ENCODE data around the gene SPATS2.
A peak's percentile ranks its signal among the peaks of the same experiment; 100 is the strongest.

Gene SPATS2

DNA sequence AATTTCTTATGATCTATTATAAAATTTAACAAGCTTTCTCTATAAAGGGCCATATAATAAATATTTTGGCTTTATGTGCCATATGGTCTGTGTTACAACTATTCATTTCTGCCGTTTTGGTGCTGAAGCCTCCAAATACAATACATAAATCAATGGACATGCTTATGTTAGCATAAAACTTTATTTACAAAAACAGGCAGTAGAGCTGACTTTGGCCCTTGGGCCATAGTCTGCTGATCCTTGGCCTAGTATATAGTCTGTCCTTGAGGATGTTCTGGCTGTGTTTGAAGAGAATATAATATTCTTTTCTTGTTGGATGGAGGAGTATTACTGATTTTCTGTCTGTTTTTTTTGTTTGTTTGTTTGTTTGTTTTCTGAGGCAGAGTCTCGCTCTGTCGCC is 81.6 kb downstream of the SPATS2 start:
- Mint-ChIP-seq H3K9me3 (no peaks in the 10 kb centered on the region), H3K4me3 (no peak overlapping the region), H3K4me1 (peaks cover 8% of the 10 kb centered on the region), H3K27me3 (no peaks in the 10 kb centered on the region), H3K36me3 (peaks cover 5% of the 10 kb centered on the region), H3K27ac (no peak overlapping the region)

DNA sequence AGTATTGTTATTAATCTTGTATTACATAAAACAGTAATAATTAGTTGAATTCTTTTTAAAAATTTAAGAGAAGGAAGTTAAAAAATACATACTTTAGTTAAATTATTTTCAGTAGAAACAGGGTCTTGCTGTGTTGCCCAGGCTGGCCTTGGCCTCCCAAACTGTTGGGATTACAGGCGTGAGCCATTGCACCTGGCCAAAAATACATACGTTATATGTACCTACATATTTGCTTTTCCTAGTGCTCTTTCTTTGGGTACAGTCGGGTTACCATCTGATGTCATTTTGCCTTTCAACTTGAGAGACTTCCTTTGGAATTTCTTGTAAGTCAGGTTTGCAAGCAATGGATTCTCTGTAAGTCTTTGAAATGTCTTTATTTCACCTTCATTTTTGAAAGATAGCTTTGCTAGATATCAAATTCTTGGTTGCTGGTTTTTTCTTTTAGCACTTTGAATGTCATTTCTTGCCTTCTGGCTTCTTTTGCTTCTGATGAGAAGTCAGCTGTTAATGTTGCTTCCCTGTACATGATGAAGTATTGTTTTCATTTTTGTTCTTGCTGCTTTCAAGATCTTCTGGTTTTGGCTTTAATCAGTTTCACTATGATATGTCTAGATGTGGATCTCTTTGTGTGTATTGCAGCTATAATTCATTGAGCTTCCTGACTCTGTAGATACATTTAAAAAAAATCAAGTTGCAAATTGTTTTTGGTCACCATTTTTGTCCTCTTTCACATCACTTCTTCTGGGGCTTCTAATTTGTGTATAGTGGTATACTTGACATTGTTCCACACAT is 84.4 kb downstream of the SPATS2 start:
- H3K9me3 Mint-ChIP-seq: no peaks in the 10 kb centered on the region
- no peak overlapping the region for H3K4me3 Mint-ChIP-seq
- H3K27me3 Mint-ChIP-seq: no peaks in the 10 kb centered on the region
- peaks cover 8% of the 10 kb centered on the region for H3K4me1 Mint-ChIP-seq
- no peak overlapping the region for H3K27ac Mint-ChIP-seq
- H3K36me3 Mint-ChIP-seq: peaks cover 4% of the 10 kb centered on the region

DNA sequence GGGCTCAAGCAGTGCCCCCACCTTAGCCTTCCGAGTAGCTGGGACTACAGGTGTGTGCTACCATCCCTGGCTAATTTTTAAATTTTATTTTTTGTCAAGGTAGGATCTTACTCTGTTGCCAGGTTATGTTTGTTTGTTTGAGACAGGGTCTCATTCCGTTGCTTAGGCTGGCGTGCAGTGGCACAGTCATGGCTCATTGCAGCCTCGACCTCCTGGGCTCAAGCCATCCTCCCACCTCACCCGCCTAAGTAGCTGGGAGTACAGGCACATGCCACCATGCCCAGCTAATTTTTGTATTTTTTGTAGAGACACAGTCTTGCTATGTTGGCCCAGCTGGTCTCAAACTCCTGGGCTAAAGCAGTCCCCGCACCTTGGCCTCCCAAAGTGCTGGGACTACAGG is 88.2 kb downstream of the SPATS2 start:
- Mint-ChIP-seq H3K4me1 (peaks cover 8% of the 10 kb centered on the region), H3K9me3 (no peaks in the 10 kb centered on the region), H3K27me3 (no peaks in the 10 kb centered on the region), H3K36me3 (peaks cover 2% of the 10 kb centered on the region), H3K27ac (no peak overlapping the region), H3K4me3 (no peak overlapping the region)

DNA sequence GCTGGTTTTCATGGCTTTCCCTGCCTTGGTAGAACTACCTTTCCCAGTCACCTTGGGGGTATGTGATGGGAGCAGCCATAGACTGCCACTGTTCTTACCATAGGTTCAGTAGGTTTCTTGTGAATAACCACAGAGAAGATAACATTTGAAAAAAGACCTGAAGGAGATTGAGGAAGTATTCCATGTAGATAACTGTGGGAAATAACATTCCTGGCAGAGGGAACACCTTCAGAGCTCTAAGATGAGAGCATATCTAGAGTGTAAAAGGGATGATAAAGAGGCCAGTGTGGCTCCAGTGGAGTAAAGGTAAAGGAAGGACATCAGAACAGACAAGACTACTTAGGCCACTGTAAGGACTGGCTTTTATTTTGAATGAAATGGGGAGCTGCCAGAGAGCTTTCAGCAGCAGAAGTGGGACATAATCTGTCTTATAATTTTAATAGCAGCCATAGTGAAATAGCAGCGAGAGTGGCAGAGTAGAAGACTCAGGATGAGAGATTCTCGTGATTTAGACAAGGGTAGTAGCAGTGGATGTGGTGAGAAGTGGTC is 88.9 kb downstream of the SPATS2 start:
- Mint-ChIP-seq H3K27me3 (no peaks in the 10 kb centered on the region), H3K27ac (peak overlapping the region; percentile 14), H3K4me1 (peaks cover 8% of the 10 kb centered on the region), H3K36me3 (peaks cover 2% of the 10 kb centered on the region), H3K9me3 (no peaks in the 10 kb centered on the region), H3K4me3 (no peak overlapping the region)

DNA sequence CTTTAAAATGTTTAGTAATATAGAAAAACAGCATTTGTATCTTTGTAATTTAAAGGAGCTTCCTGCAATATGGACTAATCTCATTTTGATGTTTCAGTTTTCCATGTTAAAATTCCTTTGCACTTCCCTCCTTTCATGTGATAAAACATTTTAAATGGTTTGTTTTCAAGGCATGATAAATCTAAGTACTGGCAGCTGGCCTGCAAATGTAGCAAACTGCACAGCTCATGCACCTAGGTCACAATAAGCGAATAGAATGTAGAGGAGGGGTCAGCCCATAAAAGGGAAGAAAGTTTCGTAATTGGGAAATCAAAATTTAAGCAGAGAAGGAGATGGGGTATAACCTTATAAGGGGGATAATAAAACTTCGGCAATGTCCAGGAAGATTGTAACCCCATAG is 91.6 kb downstream of the SPATS2 start:
- Mint-ChIP-seq H3K27me3 (no peaks in the 10 kb centered on the region), H3K9me3 (no peaks in the 10 kb centered on the region), H3K27ac (no peak overlapping the region), H3K36me3 (peaks cover 2% of the 10 kb centered on the region), H3K4me1 (no peaks in the 10 kb centered on the region), H3K4me3 (no peak overlapping the region)

DNA sequence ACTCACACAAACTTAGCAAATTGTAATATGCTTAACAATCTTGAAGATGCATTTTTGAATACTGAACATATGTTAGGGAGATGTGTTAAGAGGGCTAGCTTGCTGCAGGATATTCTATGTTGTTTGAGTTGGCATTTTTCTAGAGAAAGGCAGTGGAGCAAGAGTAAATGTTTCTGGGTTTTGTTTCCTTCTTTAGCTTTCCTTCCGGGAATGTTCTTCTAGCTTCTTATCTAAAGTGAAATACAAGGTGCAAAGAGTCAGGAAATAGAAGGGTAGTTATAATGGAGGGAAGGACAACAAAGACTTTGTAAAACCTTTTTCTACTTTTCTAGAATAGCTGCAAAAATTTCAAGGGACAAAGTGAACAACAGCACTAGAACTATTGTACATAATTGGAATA is 94.0 kb downstream of the SPATS2 start:
- H3K4me3 Mint-ChIP-seq: no peak overlapping the region
- H3K36me3 Mint-ChIP-seq: peaks cover 2% of the 10 kb centered on the region
- no peak overlapping the region for H3K27ac Mint-ChIP-seq
- H3K27me3 Mint-ChIP-seq: no peaks in the 10 kb centered on the region
- H3K4me1 Mint-ChIP-seq: no peaks in the 10 kb centered on the region
- no peaks in the 10 kb centered on the region for H3K9me3 Mint-ChIP-seq

DNA sequence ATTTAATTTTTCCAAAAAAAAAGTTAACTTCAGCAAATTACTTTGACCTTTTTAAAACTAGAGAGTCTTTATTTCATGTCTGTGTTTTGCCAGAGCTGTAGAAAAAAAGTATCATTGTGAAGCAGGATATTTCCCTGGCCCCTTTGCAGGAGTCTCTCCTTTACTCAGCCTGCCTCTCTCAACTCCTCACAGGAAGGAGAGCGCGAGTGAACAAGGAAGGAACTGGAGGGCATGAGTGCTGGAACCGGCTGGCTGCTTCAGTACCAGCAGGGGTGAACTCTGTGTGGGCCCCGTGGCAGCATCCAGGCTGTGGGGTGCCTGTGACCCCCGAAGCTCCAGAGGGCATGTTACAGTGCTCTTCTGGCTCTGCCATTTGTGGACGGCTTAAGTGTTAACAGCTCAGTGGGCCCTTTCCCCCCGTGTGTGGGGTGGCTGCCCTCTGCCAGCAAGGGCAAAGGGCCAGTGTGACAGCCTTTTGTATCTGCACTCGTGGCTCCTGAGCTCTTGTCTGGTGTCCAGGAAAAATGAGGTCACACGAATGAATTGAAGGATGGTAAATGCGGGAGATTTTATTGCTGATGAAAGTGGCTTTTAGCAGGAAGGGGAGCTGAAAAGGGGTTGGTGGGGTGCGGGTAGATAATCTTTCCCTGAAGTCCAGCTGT is 95.0 kb downstream of the SPATS2 start:
- no peaks in the 10 kb centered on the region for H3K27me3 Mint-ChIP-seq
- H3K9me3 Mint-ChIP-seq: no peaks in the 10 kb centered on the region
- no peak overlapping the region for H3K27ac Mint-ChIP-seq
- no peaks in the 10 kb centered on the region for H3K4me1 Mint-ChIP-seq
- no peak overlapping the region for H3K4me3 Mint-ChIP-seq
- peaks cover 2% of the 10 kb centered on the region for H3K36me3 Mint-ChIP-seq

DNA sequence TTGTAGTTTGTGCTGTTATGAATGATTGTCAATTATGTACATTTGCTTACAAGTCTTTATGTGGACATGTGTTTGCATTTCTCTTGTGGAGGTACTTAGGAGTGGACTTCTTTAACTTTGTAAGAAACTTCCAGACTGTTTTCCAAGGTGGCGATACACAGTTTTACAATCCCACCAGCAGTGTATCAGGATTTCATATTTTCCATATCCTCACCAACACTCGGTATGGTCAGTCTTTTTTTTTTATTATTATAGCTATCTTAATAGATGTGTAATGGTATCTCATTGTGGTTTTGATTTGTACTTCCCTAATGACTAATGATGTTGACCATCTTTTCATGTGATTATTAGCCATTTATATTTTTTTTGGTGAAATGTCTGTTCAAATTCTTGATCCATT is 97.9 kb downstream of the SPATS2 start:
- peaks cover 2% of the 10 kb centered on the region for H3K36me3 Mint-ChIP-seq
- H3K27ac Mint-ChIP-seq: no peak overlapping the region
- no peaks in the 10 kb centered on the region for H3K27me3 Mint-ChIP-seq
- no peak overlapping the region for H3K4me3 Mint-ChIP-seq
- no peaks in the 10 kb centered on the region for H3K9me3 Mint-ChIP-seq
- no peaks in the 10 kb centered on the region for H3K4me1 Mint-ChIP-seq

DNA sequence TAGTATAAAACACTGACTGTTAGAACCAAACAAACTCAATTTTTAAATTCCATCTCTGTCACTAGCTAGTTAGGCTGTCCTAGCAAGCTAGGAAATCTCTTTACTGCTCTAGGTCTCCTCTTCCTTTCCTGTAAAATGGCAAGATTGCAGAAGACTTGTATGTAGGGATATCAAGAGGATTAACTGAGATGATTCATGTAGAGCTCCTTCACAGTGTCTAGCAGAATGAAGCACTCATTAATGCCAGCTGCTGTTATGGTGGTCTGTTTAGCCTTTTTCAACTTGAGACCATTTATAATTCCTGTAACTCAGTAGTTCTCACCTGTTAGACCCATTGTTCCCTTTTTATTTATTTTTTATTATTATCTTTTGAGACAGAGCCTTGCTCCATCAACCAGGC is 103.7 kb downstream of the SPATS2 start:
- peaks cover 3% of the 10 kb centered on the region for H3K36me3 Mint-ChIP-seq
- no peaks in the 10 kb centered on the region for H3K27me3 Mint-ChIP-seq
- H3K4me3 Mint-ChIP-seq: no peak overlapping the region
- no peak overlapping the region for H3K27ac Mint-ChIP-seq
- peaks cover 5% of the 10 kb centered on the region for H3K4me1 Mint-ChIP-seq
- H3K9me3 Mint-ChIP-seq: no peaks in the 10 kb centered on the region

DNA sequence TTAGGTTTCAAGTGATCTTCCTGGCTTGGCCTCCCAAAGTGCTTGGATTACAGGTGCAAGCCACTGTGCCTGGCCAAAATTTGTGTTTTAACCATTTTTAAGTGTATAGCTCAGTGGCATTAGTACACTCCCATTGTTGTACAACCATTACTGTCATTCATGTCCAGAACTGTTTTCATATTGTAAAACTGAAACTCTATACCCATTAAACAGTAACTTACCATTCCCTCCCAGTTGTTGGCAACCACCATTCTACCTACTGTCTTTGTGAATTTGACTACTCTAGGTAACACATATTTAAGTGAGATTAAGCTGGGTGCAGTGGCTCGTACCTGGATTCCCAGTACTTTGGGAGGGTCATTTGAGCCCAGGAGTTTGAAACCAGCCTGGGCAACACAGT is 104.3 kb downstream of the SPATS2 start:
- H3K27ac Mint-ChIP-seq: no peak overlapping the region

DNA sequence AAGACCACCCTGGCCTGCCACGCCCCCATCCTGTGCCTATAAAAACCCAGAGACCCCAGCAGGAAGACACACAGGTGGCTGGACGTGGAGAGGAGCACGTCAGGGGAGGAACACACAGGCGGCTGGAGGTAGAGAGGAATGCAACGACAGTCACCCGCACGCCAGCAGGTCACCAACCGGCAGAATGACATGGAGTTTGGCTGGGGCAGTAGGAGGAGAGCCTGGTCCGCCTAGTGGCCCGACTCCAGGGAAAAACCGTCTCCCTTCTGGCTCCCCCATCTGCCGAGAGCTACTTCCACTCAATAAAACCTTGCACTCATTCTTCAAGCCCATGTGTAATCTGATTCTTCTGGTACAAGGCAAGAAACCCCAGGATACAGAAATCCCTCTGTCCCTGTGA is 108.8 kb downstream of the SPATS2 start:
- Mint-ChIP-seq H3K36me3 (peaks cover 3% of the 10 kb centered on the region), H3K4me1 (peaks cover 26% of the 10 kb centered on the region), H3K4me3 (no peak overlapping the region), H3K27me3 (no peaks in the 10 kb centered on the region), H3K27ac (no peak overlapping the region), H3K9me3 (no peaks in the 10 kb centered on the region)

More for the DNA sequence above, 104.3 kb downstream of the SPATS2 start:
- H3K27me3 Mint-ChIP-seq: no peaks in the 10 kb centered on the region
- peaks cover 3% of the 10 kb centered on the region for H3K36me3 Mint-ChIP-seq
- no peak overlapping the region for H3K4me3 Mint-ChIP-seq
- peaks cover 8% of the 10 kb centered on the region for H3K4me1 Mint-ChIP-seq
- no peaks in the 10 kb centered on the region for H3K9me3 Mint-ChIP-seq

DNA sequence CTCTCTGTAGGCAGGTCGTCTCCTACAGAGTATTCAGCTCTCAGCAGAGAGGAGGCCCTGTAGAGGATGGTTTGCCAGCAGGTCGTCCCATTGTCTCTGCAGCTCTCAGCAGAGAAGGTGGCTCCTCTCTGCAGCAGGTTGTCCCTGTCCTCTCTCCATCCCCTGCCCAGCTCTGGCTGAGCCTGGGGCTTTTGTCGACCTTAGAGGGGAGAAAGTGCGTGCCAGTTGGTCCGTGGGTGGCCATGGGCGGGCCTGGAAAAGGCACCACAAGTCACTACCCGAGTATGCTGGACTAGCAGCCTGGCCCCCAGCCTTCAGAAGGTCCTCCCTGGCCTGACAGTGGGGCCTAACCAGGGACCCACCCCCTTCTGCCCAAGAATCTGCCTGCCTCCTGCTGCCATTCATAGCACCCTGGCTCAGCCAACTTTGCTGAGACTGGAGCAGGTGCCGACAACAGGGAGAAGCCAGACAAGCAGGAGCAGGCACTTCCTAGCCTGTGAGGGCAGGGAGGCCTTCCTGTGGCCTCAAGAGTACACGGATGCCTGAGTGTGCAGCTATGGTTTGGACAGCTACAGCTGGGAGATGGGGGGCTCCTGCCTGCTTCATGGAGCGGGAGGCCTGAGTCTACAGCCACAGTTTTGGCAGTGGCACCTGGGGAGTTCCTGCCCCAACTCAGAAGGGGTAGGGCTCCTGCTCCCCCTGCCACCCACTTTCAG is 111.8 kb downstream of the SPATS2 start:
- H3K4me3 Mint-ChIP-seq: no peak overlapping the region
- H3K36me3 Mint-ChIP-seq: peaks cover 3% of the 10 kb centered on the region
- H3K9me3 Mint-ChIP-seq: no peaks in the 10 kb centered on the region
- peaks cover 26% of the 10 kb centered on the region for H3K4me1 Mint-ChIP-seq
- H3K27me3 Mint-ChIP-seq: no peaks in the 10 kb centered on the region
- no peak overlapping the region for H3K27ac Mint-ChIP-seq

DNA sequence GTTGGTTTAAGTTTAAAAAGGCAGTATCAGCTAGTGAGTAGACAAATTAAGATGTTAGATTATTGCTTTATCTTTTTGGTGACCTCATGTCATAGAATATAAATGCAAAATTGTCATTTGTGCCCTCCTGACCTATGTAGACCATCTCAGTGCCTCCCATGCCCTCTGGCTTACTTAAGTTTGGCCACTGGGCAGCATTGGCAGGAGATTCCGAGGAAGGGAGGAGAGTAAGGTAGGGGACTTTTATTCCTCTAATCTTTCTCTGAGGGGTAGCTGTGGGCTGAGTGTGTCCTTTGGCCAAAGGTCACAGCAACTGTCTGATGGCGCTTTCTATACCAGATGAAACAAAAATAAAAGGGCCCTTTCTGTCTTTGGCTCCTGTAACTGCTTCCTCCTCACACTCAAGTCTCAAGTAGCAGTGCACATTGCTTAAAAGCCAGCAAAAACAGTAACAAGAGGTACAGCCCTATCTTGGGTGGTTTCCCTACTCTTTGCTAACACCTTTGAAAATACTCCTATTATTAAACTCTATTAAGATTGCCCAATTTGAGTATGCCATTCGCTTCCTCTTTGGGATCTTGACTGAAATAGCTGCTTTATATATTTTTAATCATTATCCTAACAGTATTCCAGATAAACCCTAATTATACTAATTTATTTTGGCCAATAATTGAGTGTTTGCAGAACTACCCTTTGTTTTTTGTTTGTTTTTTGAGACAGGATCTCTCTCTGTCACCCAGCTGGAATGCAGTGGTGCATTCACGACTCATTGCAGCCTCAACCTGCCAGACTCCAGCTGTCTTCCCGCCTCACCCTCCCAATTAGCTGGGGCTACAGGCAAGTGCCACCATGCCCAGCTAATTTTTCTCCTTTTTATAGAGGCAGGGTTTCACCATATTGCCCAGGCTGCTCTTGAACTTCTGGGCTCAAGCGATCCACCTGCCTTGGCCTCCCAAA is 115.1 kb downstream of the SPATS2 start:
- Mint-ChIP-seq H3K4me1 (peaks cover 10% of the 10 kb centered on the region), H3K27me3 (no peaks in the 10 kb centered on the region), H3K9me3 (no peaks in the 10 kb centered on the region), H3K4me3 (no peak overlapping the region), H3K36me3 (peaks cover 4% of the 10 kb centered on the region), H3K27ac (no peak overlapping the region)

DNA sequence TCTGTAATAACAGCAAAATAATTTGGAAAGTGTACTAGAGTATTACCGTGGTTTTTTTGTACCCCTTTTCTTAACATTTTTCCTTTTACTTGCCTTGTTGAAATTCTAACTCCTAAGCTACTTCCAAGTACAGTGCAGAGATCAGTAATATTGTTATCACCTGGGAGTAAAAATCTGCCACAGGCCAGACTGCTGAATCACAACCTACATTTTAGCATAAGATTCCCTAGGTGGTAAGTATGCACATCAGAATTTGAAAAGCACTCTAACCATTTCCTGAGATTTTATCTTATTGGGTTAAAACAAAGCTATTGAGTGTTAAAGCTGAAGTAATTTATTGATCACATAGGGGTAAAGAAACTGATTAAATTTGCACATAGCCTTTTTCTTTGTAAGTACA is 116.4 kb downstream of the SPATS2 start:
- peaks cover 4% of the 10 kb centered on the region for H3K36me3 Mint-ChIP-seq
- no peaks in the 10 kb centered on the region for H3K27me3 Mint-ChIP-seq
- no peak overlapping the region for H3K4me3 Mint-ChIP-seq
- no peak overlapping the region for H3K27ac Mint-ChIP-seq
- H3K4me1 Mint-ChIP-seq: peaks cover 2% of the 10 kb centered on the region
- H3K9me3 Mint-ChIP-seq: no peaks in the 10 kb centered on the region

DNA sequence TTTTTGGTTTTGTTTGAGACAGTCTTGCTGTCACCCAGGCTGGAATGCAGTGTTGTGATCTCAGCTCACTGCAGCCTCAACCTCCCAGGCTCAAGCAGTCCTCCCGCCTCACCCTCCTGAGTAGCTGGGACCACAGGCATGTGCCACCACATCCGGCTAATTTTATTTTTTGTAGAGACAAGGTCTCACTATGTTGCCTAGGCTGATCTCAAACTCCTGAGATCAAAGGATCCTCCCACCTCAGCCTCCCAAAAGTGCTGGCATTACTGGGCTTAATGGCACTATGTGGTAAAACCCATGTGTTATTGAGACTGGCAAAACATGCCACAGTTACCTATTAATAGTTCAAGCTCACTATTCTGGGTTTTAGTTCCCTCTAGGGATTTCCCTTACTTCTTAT is 120.3 kb downstream of the SPATS2 start:
- Mint-ChIP-seq H3K4me3 (no peak overlapping the region), H3K9me3 (no peaks in the 10 kb centered on the region), H3K27ac (no peak overlapping the region), H3K27me3 (no peaks in the 10 kb centered on the region), H3K4me1 (no peaks in the 10 kb centered on the region), H3K36me3 (peaks cover 6% of the 10 kb centered on the region)

Measured in activated naive CD4-positive, alpha-beta T cell treated with anti-CD3 and anti-CD28 coated beads, Interleukin-2, amount 50 U/mL, for 24 hours (primary cell).